CD8-positive, alpha-beta memory T cell (primary cell): ENCODE results near the gene TBC1D14. TPM values are rescaled to one million over a fixed set of nuclear protein-coding genes. Genes with fewer than 3 reads are reported as not detected.

ENCODE experiments used
- CTCF ChIA-PET: fragments of 350-600 bp; sonication (Branson Sonifier 250); formaldehyde crosslinking; loops from one replicate; lab custom pipeline; 2021; ENCODE audit warnings: antibody characterized with exemption; lab: Charles Lee
- POLR2A ChIA-PET: fragments of 350-600 bp; sonication (Branson Sonifier 250); formaldehyde crosslinking; loops from one replicate; lab custom pipeline; 2021; ENCODE audit warnings: antibody characterized with exemption; lab: Charles Lee
- DNase-seq, 5 donors: peaks; one replicate each; pipeline versions ENCODE4 v3.0.0 to v3.0.0-alpha.2; 2020 to 2022; ENCODE audit warnings: mixed read lengths in 1 of 5
- H3K27ac ChIP-seq: one replicate; pipeline ENCODE4 v1.7.0; 2013; ENCODE audit warnings: low read depth, mild to moderate bottlenecking, low read length, moderate library complexity
- H3K27me3 ChIP-seq: 2 replicates; pipeline ENCODE4 v1.7.0; 2013; ENCODE audit warnings: low read length, mild to moderate bottlenecking; ENCODE audit not compliant: insufficient read depth, poor library complexity, severe bottlenecking
- H3K36me3 ChIP-seq: 2 replicates; pipeline ENCODE4 v1.7.0; 2013; ENCODE audit warnings: mild to moderate bottlenecking, low read length, moderate library complexity; ENCODE audit not compliant: insufficient read depth
- H3K4me1 ChIP-seq: 2 replicates; pipeline ENCODE4 v1.7.0; 2013; ENCODE audit warnings: mild to moderate bottlenecking, low read length, moderate library complexity; ENCODE audit not compliant: insufficient read depth
- H3K4me3 ChIP-seq: 2 replicates; pipeline ENCODE4 v1.7.0; 2013; ENCODE audit warnings: mild to moderate bottlenecking, low read length
- H3K9me3 ChIP-seq: 2 replicates; pipeline ENCODE4 v1.7.0; 2013; ENCODE audit warnings: mild to moderate bottlenecking, low read length
- H3K27ac Mint-ChIP-seq, 8 donors: one replicate each; pipeline ENCODE4 v1.8.0; 2020 to 2021; ENCODE audit warnings: mixed read lengths in 8 of 8, mild to moderate bottlenecking in 6 of 8, inconsistent platforms in 3 of 8, moderate library complexity in 3 of 8
- H3K27me3 Mint-ChIP-seq, 2 donors: one replicate each; pipeline ENCODE4 v1.8.0; 2020 to 2021; ENCODE audit warnings: mixed read lengths in 2 of 2, mild to moderate bottlenecking in 1 of 2, moderate library complexity in 1 of 2
- H3K36me3 Mint-ChIP-seq, 3 donors: one replicate each; pipeline ENCODE4 v1.8.0; 2020 to 2021; ENCODE audit warnings: mixed read lengths in 3 of 3, inconsistent platforms in 1 of 3, mild to moderate bottlenecking in 1 of 3
- H3K4me1 Mint-ChIP-seq, 3 donors: one replicate each; pipeline ENCODE4 v1.8.0; 2020 to 2021; ENCODE audit warnings: mixed read lengths in 3 of 3, inconsistent platforms in 1 of 3, mild to moderate bottlenecking in 1 of 3
- H3K4me3 Mint-ChIP-seq, 7 donors: one replicate each; pipeline ENCODE4 v1.8.0; 2020 to 2021; ENCODE audit warnings: mixed read lengths in 7 of 7, mild to moderate bottlenecking in 6 of 7, moderate library complexity in 4 of 7, inconsistent platforms in 2 of 7
- H3K9me3 Mint-ChIP-seq, 5 donors: one replicate each; pipeline ENCODE4 v1.8.0; 2020 to 2022; ENCODE audit warnings: mixed read lengths in 5 of 5, mild to moderate bottlenecking in 3 of 5, moderate library complexity in 2 of 5, inconsistent platforms in 1 of 5
- polyA plus RNA-seq: library from polyadenylated mRNA; unstranded; fragments of 300-500 nt; fragmentation: Illumina TruSeq; gene quantifications from one replicate; pipeline ENCODE4 v1.2.3, GENCODE V29; 2021
- total RNA-seq, 2 experiments: library from RNA; stranded (reverse); gene quantifications; one replicate each; pipeline ENCODE4 v1.2.3, GENCODE V29; 2021

Gene TBC1D14
- total and polyA plus RNA-seq, 3 experiments from 2014 or later = 38.0 to 48.5 (median 43.7) TPM

- Histone ChIP-seq H3K4me3 (peak overlapping the region; percentile 82), H3K27me3 (no peaks in the 10 kb centered on the region), H3K36me3 (peaks cover 11% of the 10 kb centered on the region), H3K27ac (peak overlapping the region; percentile 79), H3K4me1 (peaks cover 34% of the 10 kb centered on the region), H3K9me3 (no peaks in the 10 kb centered on the region)
- peaks cover 0 to 27% (median 3%) of the 10 kb centered on the region in 3 donors for H3K36me3 Mint-ChIP-seq
- no peak for DNase-seq
- peak overlapping the region; percentile 91 to 96 (median 94) for H3K4me3 Mint-ChIP-seq
- H3K9me3 Mint-ChIP-seq = no peaks in the 10 kb centered on the region
- peak overlapping the region; percentile 75 to 99 (median 94) for H3K27ac Mint-ChIP-seq
- H3K27me3 Mint-ChIP-seq = peaks cover 0 to 7% of the 10 kb centered on the region in 2 donors
- CTCF ChIA-PET = interaction anchor here (0.8 to 9.0 kb wide), 15 partner anchors 10 to 428 kb away, joined by 3 to 131 read pairs (median 7); partner anchors contain the start of genes BLOC1S4, MRFAP1 and TADA2B
- H3K4me1 Mint-ChIP-seq = peaks cover 39 to 61% (median 57%) of the 10 kb centered on the region in 3 donors
- POLR2A ChIA-PET = interaction anchor here (0.5 to 4.6 kb wide), 19 partner anchors 11 to 871 kb away, joined by 3 to 82 read pairs (median 5); partner anchors contain the start of genes AFAP1, BLOC1S4, MRFAP1 and MRFAP1L1
These were observed 158.7 kb downstream of the TBC1D14 start for GRCh38 chr4:7068279-7068842.

DNA sequence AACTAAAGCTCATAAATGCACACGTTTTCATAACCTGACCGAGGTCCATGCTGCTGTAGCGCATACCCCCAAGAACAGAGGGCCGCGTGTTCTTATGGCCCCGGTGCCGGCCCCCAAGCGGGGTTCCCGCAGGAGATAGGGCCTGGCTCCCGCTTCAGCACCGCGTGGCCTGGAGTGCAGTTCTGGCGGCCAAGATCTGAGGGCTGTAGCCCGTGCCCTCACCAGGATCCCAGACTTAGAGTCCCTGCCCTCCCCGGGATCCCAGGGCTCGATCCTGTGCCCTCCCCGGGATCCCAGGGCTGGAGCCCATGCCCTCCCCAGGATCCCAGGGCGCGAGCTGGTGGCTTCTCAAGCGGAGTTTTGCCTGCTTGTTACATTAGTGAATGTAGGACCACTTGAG, 159.3 kb downstream of the TBC1D14 start:
- Histone ChIP-seq H3K27ac (peak overlapping the region; percentile 79), H3K4me3 (peak overlapping the region; percentile 82), H3K36me3 (peaks cover 6% of the 10 kb centered on the region), H3K27me3 (no peaks in the 10 kb centered on the region), H3K4me1 (peaks cover 34% of the 10 kb centered on the region), H3K9me3 (no peaks in the 10 kb centered on the region)
- POLR2A ChIA-PET = interaction anchor here (1.1 to 4.6 kb wide), 7 partner anchors 25 to 353 kb away, joined by 4 to 82 read pairs (median 7); partner anchors contain the start of genes BLOC1S4, TADA2B and TBC1D14
- H3K4me3 Mint-ChIP-seq = peak overlapping the region; percentile 91 to 96 (median 94)
- peak overlapping the region; percentile 75 to 99 (median 94) for H3K27ac Mint-ChIP-seq
- no peak for DNase-seq
- CTCF ChIA-PET = interaction anchor here (1.0 to 9.0 kb wide), 12 partner anchors 10 to 394 kb away, joined by 3 to 131 read pairs (median 8); partner anchors contain the start of genes BLOC1S4 and TADA2B
- H3K9me3 Mint-ChIP-seq = no peaks in the 10 kb centered on the region
- peaks cover 0 to 7% of the 10 kb centered on the region in 2 donors for H3K27me3 Mint-ChIP-seq
- peaks cover 36 to 57% (median 52%) of the 10 kb centered on the region in 3 donors for H3K4me1 Mint-ChIP-seq
- H3K36me3 Mint-ChIP-seq = peaks cover 0 to 22% (median 0%) of the 10 kb centered on the region in 3 donors

- POLR2A ChIA-PET = interaction anchor here (1.2 kb wide), 2 partner anchors 27 to 361 kb away, joined by 3 to 5 read pairs; partner anchors contain the start of genes MRFAP1L1 and TADA2B
- CTCF ChIA-PET = interaction anchor here (0.7 to 9.0 kb wide), 35 partner anchors 8 to 395 kb away, joined by 3 to 131 read pairs (median 4); partner anchors contain the start of genes BLOC1S4, MRFAP1L1, TADA2B and TBC1D14
- Histone ChIP-seq H3K4me1 (peaks cover 25% of the 10 kb centered on the region), H3K9me3 (no peaks in the 10 kb centered on the region), H3K27me3 (no peaks in the 10 kb centered on the region), H3K36me3 (no peaks in the 10 kb centered on the region), H3K27ac (no peak overlapping the region), H3K4me3 (no peak overlapping the region)
- Mint-ChIP-seq H3K27me3 (peaks cover 0 to 7% of the 10 kb centered on the region in 2 donors), H3K4me3 (peak overlapping the region in 6 of 7 donors; percentile 40 to 87 (median 64)), H3K4me1 (peaks cover 29 to 40% (median 33%) of the 10 kb centered on the region in 3 donors), H3K36me3 (peaks cover 0 to 9% (median 0%) of the 10 kb centered on the region in 3 donors), H3K27ac (peak overlapping the region in 6 of 8 donors; percentile 7 to 73 (median 59)), H3K9me3 (no peaks in the 10 kb centered on the region)
- peak; percentile 79 to 89 (median 81) for DNase-seq
These were observed 161.3 kb downstream of the TBC1D14 start for GRCh38 chr4:7070729-7071511.

DNA sequence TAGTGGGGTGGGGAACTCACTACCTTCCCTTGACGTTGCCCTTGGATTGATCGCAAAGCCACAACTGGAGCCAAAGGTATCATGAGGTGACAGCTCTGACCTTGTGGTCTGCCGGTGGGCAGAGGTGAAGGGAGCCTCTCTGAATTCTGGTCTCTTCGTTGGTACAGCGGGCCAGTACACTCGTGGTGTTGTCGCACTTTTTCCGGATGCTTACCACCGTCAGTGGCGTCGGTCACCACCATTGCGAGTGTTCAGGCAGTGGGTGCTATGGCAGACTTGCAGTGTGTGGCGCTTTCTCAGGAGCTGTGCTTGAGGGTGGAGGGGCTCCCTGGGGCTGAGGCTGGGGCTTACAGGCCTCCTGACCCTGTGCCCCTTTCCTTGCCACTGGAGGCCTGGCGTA, 163.4 kb downstream of the TBC1D14 start:
- H3K36me3 Mint-ChIP-seq = peaks cover 0 to 2% (median 0%) of the 10 kb centered on the region in 3 donors
- ChIA-PET POLR2A (no interaction called here), CTCF (interaction anchor here (1.3 to 9.0 kb wide), 3 partner anchors 30 to 355 kb away, joined by 3 to 87 read pairs (median 4); partner anchors contain the start of gene BLOC1S4)
- Histone ChIP-seq H3K36me3 (no peaks in the 10 kb centered on the region), H3K9me3 (no peaks in the 10 kb centered on the region), H3K4me1 (peaks cover 11% of the 10 kb centered on the region), H3K27me3 (no peaks in the 10 kb centered on the region), H3K4me3 (no peak overlapping the region), H3K27ac (no peak overlapping the region)
- DNase-seq = no peak
- H3K4me3 Mint-ChIP-seq = no peak overlapping the region
- peaks cover 12 to 22% (median 19%) of the 10 kb centered on the region in 3 donors for H3K4me1 Mint-ChIP-seq
- H3K9me3 Mint-ChIP-seq = no peaks in the 10 kb centered on the region
- H3K27ac Mint-ChIP-seq = peak overlapping the region in 2 of 8 donors; percentile 32 to 47
- peaks cover 5 to 9% of the 10 kb centered on the region in 2 donors for H3K27me3 Mint-ChIP-seq

- peak overlapping the region in 1 of 8 donors; percentile 79 for H3K27ac Mint-ChIP-seq
- H3K9me3 Mint-ChIP-seq = no peaks in the 10 kb centered on the region
- Histone ChIP-seq H3K27ac (no peak overlapping the region), H3K9me3 (no peaks in the 10 kb centered on the region), H3K27me3 (no peaks in the 10 kb centered on the region), H3K4me3 (no peak overlapping the region), H3K4me1 (peaks cover 8% of the 10 kb centered on the region), H3K36me3 (no peaks in the 10 kb centered on the region)
- no peaks in the 10 kb centered on the region for H3K36me3 Mint-ChIP-seq
- H3K4me3 Mint-ChIP-seq = peak overlapping the region in 1 of 7 donors; percentile 2
- POLR2A ChIA-PET = no interaction called here
- peaks cover 7 to 16% (median 13%) of the 10 kb centered on the region in 3 donors for H3K4me1 Mint-ChIP-seq
- CTCF ChIA-PET = interaction anchor here (1.5 to 9.0 kb wide), 2 partner anchors 31 to 356 kb away, joined by 4 to 87 read pairs; partner anchors contain the start of gene BLOC1S4
- no peak for DNase-seq
- H3K27me3 Mint-ChIP-seq = peaks cover 5 to 8% of the 10 kb centered on the region in 2 donors
These were observed 164.1 kb downstream of the TBC1D14 start for GRCh38 chr4:7073526-7074390.

DNA sequence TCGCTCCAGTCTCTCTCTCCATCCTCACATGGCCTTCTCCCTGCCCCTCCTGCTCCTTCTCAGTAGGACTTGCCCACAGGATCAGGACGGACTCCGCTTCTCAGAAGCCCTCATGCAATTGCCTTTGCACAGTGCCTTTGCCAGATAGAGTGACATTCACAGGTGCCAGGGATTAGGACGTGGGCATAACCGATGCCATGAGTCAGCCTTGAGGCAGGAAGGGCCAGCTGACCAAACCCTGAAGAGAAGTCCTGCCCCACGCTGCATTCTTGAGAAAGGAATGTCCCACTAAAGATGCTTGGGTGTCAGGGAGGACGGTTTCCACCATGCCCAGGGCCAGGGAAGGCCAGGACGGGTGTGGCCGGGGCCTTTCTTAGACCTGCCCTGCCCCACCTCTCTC, 164.8 kb downstream of the TBC1D14 start:
- POLR2A ChIA-PET = no interaction called here
- no peak for DNase-seq
- H3K27me3 Mint-ChIP-seq = peaks cover 8 to 9% of the 10 kb centered on the region in 2 donors
- no peak overlapping the region for H3K27ac ChIP-seq
- H3K4me1 ChIP-seq = peaks cover 4% of the 10 kb centered on the region
- CTCF ChIA-PET = no interaction called here
- H3K4me3 ChIP-seq = no peak overlapping the region
- H3K9me3 Mint-ChIP-seq = no peaks in the 10 kb centered on the region
- H3K36me3 ChIP-seq = no peaks in the 10 kb centered on the region
- no peaks in the 10 kb centered on the region for H3K27me3 ChIP-seq
- H3K27ac Mint-ChIP-seq = no peak overlapping the region
- H3K4me3 Mint-ChIP-seq = no peak overlapping the region
- no peaks in the 10 kb centered on the region for H3K36me3 Mint-ChIP-seq
- H3K4me1 Mint-ChIP-seq = peaks cover 5 to 9% (median 9%) of the 10 kb centered on the region in 3 donors
- H3K9me3 ChIP-seq = no peaks in the 10 kb centered on the region
